ENCODE measurements around the gene USP30.

DNA sequence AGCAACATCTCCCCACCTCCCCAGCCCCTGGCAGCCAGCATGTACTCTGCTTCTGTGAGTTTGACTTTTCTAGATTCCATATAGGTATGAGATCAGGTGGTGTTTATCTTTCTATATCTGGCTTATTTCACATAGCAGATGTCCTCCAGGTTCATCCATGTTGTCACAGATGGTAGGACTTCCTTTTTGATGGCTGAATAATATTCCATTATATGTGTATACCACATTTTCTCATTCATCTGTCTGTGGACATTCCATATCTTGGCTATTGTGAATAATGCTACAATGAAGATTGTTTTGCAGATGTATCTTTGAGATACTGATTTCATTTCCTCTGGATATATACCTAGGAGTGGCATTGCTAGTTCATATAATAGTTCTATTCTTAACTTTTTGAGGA lies 22.5 kb downstream of the USP30 start:
- TF ChIP-seq CTCF (IDR thresholded peaks at IDR 0.05 in 4 of 5, conservative IDR thresholded peaks at IDR 0.05 in 1 of 5) (no peak), POLR2A (IDR thresholded peaks at IDR 0.05) (no peak)
